ENCODE measurements around the gene ANKRD62.
"Not testable (repeated sequence)": the region's sequence is repeated elsewhere in the genome, so short reads cannot be mapped to it uniquely, and the experiment has no call there.

DNA sequence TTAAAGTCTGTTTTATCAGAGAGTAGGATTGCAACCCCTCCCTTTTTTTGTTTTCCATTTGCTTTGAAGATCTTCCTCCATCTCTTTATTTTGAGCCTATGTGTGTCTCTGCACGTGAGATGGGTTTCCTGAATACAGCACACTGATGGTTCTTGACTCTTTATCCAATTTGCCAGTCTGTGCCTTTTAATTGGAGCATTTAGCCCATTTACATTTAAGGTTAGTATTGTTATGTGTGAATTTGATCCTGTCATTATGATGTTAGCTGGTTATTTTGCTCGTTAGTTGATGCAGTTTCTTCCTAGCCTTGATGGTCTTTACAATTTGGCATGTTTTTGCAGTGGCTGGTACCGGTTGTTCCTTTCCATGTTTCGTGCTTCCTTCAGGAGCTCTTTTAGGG, 45.2 kb downstream of the ANKRD62 start:
- TF ChIP-seq CTCF (conservative IDR thresholded peaks at IDR 0.05; ENCODE audit: low read depth, low read length); POLR2A (IDR thresholded peaks at IDR 0.05; ENCODE audit: low read depth, low read length); MAZ (IDR thresholded peaks at IDR 0.05; ENCODE audit: borderline replicate concordance, low read depth, low read length); RFX5 (IDR thresholded peaks at IDR 0.05; ENCODE audit: low read depth, low read length); FOS (IDR thresholded peaks at IDR 0.05; ENCODE audit: low read depth, low read length); USF2 (IDR thresholded peaks at IDR 0.05; ENCODE audit: low read depth, low read length); MAFK (IDR thresholded peaks at IDR 0.05; ENCODE audit: low read depth, low read length); CHD1 (IDR thresholded peaks at IDR 0.05; ENCODE audit: low read depth, low read length): not testable (repeated sequence)

All from IMR-90 (cell line).